T-helper 2 cell (primary cell): Measurements from ENCODE around the gene AMZ1.

Experiments used
- DNase-seq, 5 experiments: peaks; one replicate each; pipeline versions ENCODE4 v3.0.0 to v3.0.0-alpha.2; 2012 to 2022

Gene AMZ1

GRCh38 chr7:2651847-2652735 is 35.9 kb upstream of the AMZ1 start:
- DNase-seq, result no peak

GRCh38 chr7:2652736-2653060 is 35.3 kb upstream of the AMZ1 start:
- no peak for DNase-seq

GRCh38 chr7:2654059-2654458 is 33.9 kb upstream of the AMZ1 start:
- no peak for DNase-seq

GRCh38 chr7:2655870-2656614 is 32.0 kb upstream of the AMZ1 start:
- no peak for DNase-seq

GRCh38 chr7:2657208-2657607 is 30.8 kb upstream of the AMZ1 start:
- DNase-seq, result peak in 1 of 5 experiments; percentile 29

- no peak for DNase-seq
These were observed 29.9 kb upstream of the AMZ1 start for GRCh38 chr7:2657920-2658671.

GRCh38 chr7:2658941-2659340 is 29.1 kb upstream of the AMZ1 start:
- DNase-seq, result no peak

GRCh38 chr7:2659556-2660358 is 28.2 kb upstream of the AMZ1 start:
- DNase-seq, result no peak

- no peak for DNase-seq
These were observed 27.5 kb upstream of the AMZ1 start for GRCh38 chr7:2660359-2661095.

- no peak for DNase-seq
These were observed 26.9 kb upstream of the AMZ1 start for GRCh38 chr7:2661096-2661449.

- DNase-seq, result no peak
These were observed 26.3 kb upstream of the AMZ1 start for GRCh38 chr7:2661602-2662272.

- DNase-seq, result no peak
These were observed 25.5 kb upstream of the AMZ1 start for GRCh38 chr7:2662273-2663120.

GRCh38 chr7:2663121-2663886 is 24.7 kb upstream of the AMZ1 start:
- no peak for DNase-seq

GRCh38 chr7:2663960-2664359 is 24.0 kb upstream of the AMZ1 start:
- DNase-seq, result no peak

GRCh38 chr7:2665359-2665791 is 22.6 kb upstream of the AMZ1 start:
- no peak for DNase-seq

GRCh38 chr7:2666155-2666554 is 21.8 kb upstream of the AMZ1 start:
- no peak for DNase-seq

- DNase-seq, result no peak
These were observed 21.3 kb upstream of the AMZ1 start for GRCh38 chr7:2666588-2667250.

- DNase-seq, result no peak
These were observed 20.2 kb upstream of the AMZ1 start for GRCh38 chr7:2667843-2668242.

GRCh38 chr7:2668401-2668800 is 19.6 kb upstream of the AMZ1 start:
- DNase-seq, result no peak
